ENCODE results near the gene CTBP1.

Gene CTBP1

GRCh38 chr4:1199556-1200331 is 49.2 kb downstream of the CTBP1 start:
- Histone ChIP-seq H3K36me3 (ENCODE audit: control insufficient read depth, insufficient read depth, low read length) (no peaks in the 10 kb centered on the region), H3K9me3 (ENCODE audit: control insufficient read depth, insufficient read depth, low read length) (no peaks in the 10 kb centered on the region), H3K4me1 (ENCODE audit: control insufficient read depth, insufficient read depth, low read length) (no peaks in the 10 kb centered on the region), H3K9ac (ENCODE audit: low read depth, low read length) (no peak overlapping the region), H3K4me3 (ENCODE audit: low read depth, low read length) (no peak overlapping the region), H3K27me3 (ENCODE audit: control insufficient read depth, insufficient read depth, low read length) (no peaks in the 10 kb centered on the region)

GRCh38 chr4:1198098-1198844 is 50.7 kb downstream of the CTBP1 start:
- Histone ChIP-seq H3K4me3 (ENCODE audit: low read depth, low read length) (no peak overlapping the region), H3K36me3 (ENCODE audit: control insufficient read depth, insufficient read depth, low read length) (no peaks in the 10 kb centered on the region), H3K4me1 (ENCODE audit: control insufficient read depth, insufficient read depth, low read length) (no peaks in the 10 kb centered on the region), H3K27me3 (ENCODE audit: control insufficient read depth, insufficient read depth, low read length) (no peaks in the 10 kb centered on the region), H3K9me3 (ENCODE audit: control insufficient read depth, insufficient read depth, low read length) (no peaks in the 10 kb centered on the region), H3K9ac (ENCODE audit: low read depth, low read length) (no peak overlapping the region)

GRCh38 chr4:1196421-1197183 is 52.3 kb downstream of the CTBP1 start:
- Histone ChIP-seq H3K4me1 (ENCODE audit: control insufficient read depth, insufficient read depth, low read length) (no peaks in the 10 kb centered on the region), H3K4me3 (ENCODE audit: low read depth, low read length) (no peak overlapping the region), H3K36me3 (ENCODE audit: control insufficient read depth, insufficient read depth, low read length) (no peaks in the 10 kb centered on the region), H3K9ac (ENCODE audit: low read depth, low read length) (no peak overlapping the region), H3K27me3 (ENCODE audit: control insufficient read depth, insufficient read depth, low read length) (no peaks in the 10 kb centered on the region), H3K9me3 (ENCODE audit: control insufficient read depth, insufficient read depth, low read length) (no peaks in the 10 kb centered on the region)

- H3K9me3 ChIP-seq (ENCODE audit: control insufficient read depth, insufficient read depth, low read length): no peaks in the 10 kb centered on the region
- H3K4me1 ChIP-seq (ENCODE audit: control insufficient read depth, insufficient read depth, low read length): no peaks in the 10 kb centered on the region
- H3K27me3 ChIP-seq (ENCODE audit: control insufficient read depth, insufficient read depth, low read length): no peaks in the 10 kb centered on the region
- no peak overlapping the region for H3K9ac ChIP-seq (ENCODE audit: low read depth, low read length)
- H3K36me3 ChIP-seq (ENCODE audit: control insufficient read depth, insufficient read depth, low read length): no peaks in the 10 kb centered on the region
- no peak overlapping the region for H3K4me3 ChIP-seq (ENCODE audit: low read depth, low read length)
Measured at GRCh38 chr4:1195891-1196401, 53.0 kb downstream of the CTBP1 start.

GRCh38 chr4:1195109-1195671 is 53.7 kb downstream of the CTBP1 start:
- Histone ChIP-seq H3K9ac (ENCODE audit: low read depth, low read length) (no peak overlapping the region), H3K4me3 (ENCODE audit: low read depth, low read length) (no peak overlapping the region), H3K9me3 (ENCODE audit: control insufficient read depth, insufficient read depth, low read length) (no peaks in the 10 kb centered on the region), H3K36me3 (ENCODE audit: control insufficient read depth, insufficient read depth, low read length) (no peaks in the 10 kb centered on the region), H3K4me1 (ENCODE audit: control insufficient read depth, insufficient read depth, low read length) (no peaks in the 10 kb centered on the region), H3K27me3 (ENCODE audit: control insufficient read depth, insufficient read depth, low read length) (no peaks in the 10 kb centered on the region)

- H3K4me3 ChIP-seq (ENCODE audit: low read depth, low read length): no peak overlapping the region
- H3K27me3 ChIP-seq (ENCODE audit: control insufficient read depth, insufficient read depth, low read length): no peaks in the 10 kb centered on the region
- no peak overlapping the region for H3K9ac ChIP-seq (ENCODE audit: low read depth, low read length)
- no peaks in the 10 kb centered on the region for H3K36me3 ChIP-seq (ENCODE audit: control insufficient read depth, insufficient read depth, low read length)
- no peaks in the 10 kb centered on the region for H3K9me3 ChIP-seq (ENCODE audit: control insufficient read depth, insufficient read depth, low read length)
- H3K4me1 ChIP-seq (ENCODE audit: control insufficient read depth, insufficient read depth, low read length): no peaks in the 10 kb centered on the region
Measured at GRCh38 chr4:1194010-1194900, 54.7 kb downstream of the CTBP1 start.

- Histone ChIP-seq H3K9me3 (ENCODE audit: control insufficient read depth, insufficient read depth, low read length) (no peaks in the 10 kb centered on the region), H3K36me3 (ENCODE audit: control insufficient read depth, insufficient read depth, low read length) (no peaks in the 10 kb centered on the region), H3K9ac (ENCODE audit: low read depth, low read length) (no peak overlapping the region), H3K4me3 (ENCODE audit: low read depth, low read length) (no peak overlapping the region), H3K27me3 (ENCODE audit: control insufficient read depth, insufficient read depth, low read length) (no peaks in the 10 kb centered on the region), H3K4me1 (ENCODE audit: control insufficient read depth, insufficient read depth, low read length) (no peaks in the 10 kb centered on the region)
Measured at GRCh38 chr4:1193206-1194009, 55.5 kb downstream of the CTBP1 start.

- Histone ChIP-seq H3K27me3 (ENCODE audit: control insufficient read depth, insufficient read depth, low read length) (no peaks in the 10 kb centered on the region), H3K9ac (ENCODE audit: low read depth, low read length) (no peak overlapping the region)
Measured at GRCh38 chr4:1192493-1193205, 56.3 kb downstream of the CTBP1 start.

GRCh38 chr4:1192091-1192492 is 56.8 kb downstream of the CTBP1 start:
- Histone ChIP-seq H3K27me3 (ENCODE audit: control insufficient read depth, insufficient read depth, low read length) (no peaks in the 10 kb centered on the region), H3K9me3 (ENCODE audit: control insufficient read depth, insufficient read depth, low read length) (no peaks in the 10 kb centered on the region), H3K36me3 (ENCODE audit: control insufficient read depth, insufficient read depth, low read length) (no peaks in the 10 kb centered on the region), H3K9ac (ENCODE audit: low read depth, low read length) (no peak overlapping the region), H3K4me1 (ENCODE audit: control insufficient read depth, insufficient read depth, low read length) (no peaks in the 10 kb centered on the region), H3K4me3 (ENCODE audit: low read depth, low read length) (no peak overlapping the region)

More at GRCh38 chr4:1192493-1193205, 56.3 kb downstream of the CTBP1 start:
- H3K36me3 ChIP-seq (ENCODE audit: control insufficient read depth, insufficient read depth, low read length): no peaks in the 10 kb centered on the region
- H3K4me1 ChIP-seq (ENCODE audit: control insufficient read depth, insufficient read depth, low read length): no peaks in the 10 kb centered on the region
- H3K4me3 ChIP-seq (ENCODE audit: low read depth, low read length): no peak overlapping the region
- no peaks in the 10 kb centered on the region for H3K9me3 ChIP-seq (ENCODE audit: control insufficient read depth, insufficient read depth, low read length)

- no peak overlapping the region for H3K4me3 ChIP-seq (ENCODE audit: low read depth, low read length)
- no peak overlapping the region for H3K9ac ChIP-seq (ENCODE audit: low read depth, low read length)
- H3K27me3 ChIP-seq (ENCODE audit: control insufficient read depth, insufficient read depth, low read length): no peaks in the 10 kb centered on the region
- H3K36me3 ChIP-seq (ENCODE audit: control insufficient read depth, insufficient read depth, low read length): no peaks in the 10 kb centered on the region
- H3K9me3 ChIP-seq (ENCODE audit: control insufficient read depth, insufficient read depth, low read length): no peaks in the 10 kb centered on the region
- H3K4me1 ChIP-seq (ENCODE audit: control insufficient read depth, insufficient read depth, low read length): no peaks in the 10 kb centered on the region
Measured at GRCh38 chr4:1191621-1192020, 57.3 kb downstream of the CTBP1 start.

All from iPS-15b (cell line).